ENCODE measurements around the gene TNXB.

The TNXB gene

GRCh38 chr6:32126880-32127279 is 17.7 kb upstream of the TNXB start:
- TF ChIP-seq CTCF (IDR thresholded peaks at IDR 0.05; ENCODE audit: low read depth, low read length) = no peak
- DNase-seq (ENCODE audit: extremely low read depth, low read depth) = no peak

GRCh38 chr6:32123681-32124080 is 14.5 kb upstream of the TNXB start:
- TF ChIP-seq CTCF (IDR thresholded peaks at IDR 0.05; ENCODE audit: low read depth, low read length) = no peak
- no peak for DNase-seq (ENCODE audit: extremely low read depth, low read depth)

- TF ChIP-seq CTCF (IDR thresholded peaks at IDR 0.05; ENCODE audit: low read depth, low read length) = no peak
- no peak for DNase-seq (ENCODE audit: extremely low read depth, low read depth)
Measured at GRCh38 chr6:32120573-32121059, 11.5 kb upstream of the TNXB start.

GRCh38 chr6:32118782-32119628 is 9.9 kb upstream of the TNXB start:
- peak; percentile 79 for DNase-seq (ENCODE audit: extremely low read depth, low read depth)
- TF ChIP-seq CTCF (IDR thresholded peaks at IDR 0.05; ENCODE audit: low read depth, low read length) = peak; percentile 99

GRCh38 chr6:32117461-32117860 is 8.3 kb upstream of the TNXB start:
- no peak for TF ChIP-seq CTCF (IDR thresholded peaks at IDR 0.05; ENCODE audit: low read depth, low read length)

GRCh38 chr6:32116674-32117073 is 7.5 kb upstream of the TNXB start:
- TF ChIP-seq CTCF (IDR thresholded peaks at IDR 0.05; ENCODE audit: low read depth, low read length) = peak; percentile 47

More at GRCh38 chr6:32117461-32117860, 8.3 kb upstream of the TNXB start:
- DNase-seq (ENCODE audit: extremely low read depth, low read depth) = no peak

GRCh38 chr6:32115623-32116022 is 6.5 kb upstream of the TNXB start:
- no peak for TF ChIP-seq CTCF (IDR thresholded peaks at IDR 0.05; ENCODE audit: low read depth, low read length)
- no peak for DNase-seq (ENCODE audit: extremely low read depth, low read depth)

More at GRCh38 chr6:32116674-32117073, 7.5 kb upstream of the TNXB start:
- DNase-seq (ENCODE audit: extremely low read depth, low read depth) = no peak
